ENCODE results near the gene SCML1. TPM values are rescaled to one million over a fixed set of nuclear protein-coding genes. Genes with fewer than 3 reads are reported as not detected.

SCML1 gene
- polyA plus RNA-seq, 1 donor (not counting 4 experiments of a cell fraction or from before 2014, with no cell fraction given) = 19.9 TPM

DNA sequence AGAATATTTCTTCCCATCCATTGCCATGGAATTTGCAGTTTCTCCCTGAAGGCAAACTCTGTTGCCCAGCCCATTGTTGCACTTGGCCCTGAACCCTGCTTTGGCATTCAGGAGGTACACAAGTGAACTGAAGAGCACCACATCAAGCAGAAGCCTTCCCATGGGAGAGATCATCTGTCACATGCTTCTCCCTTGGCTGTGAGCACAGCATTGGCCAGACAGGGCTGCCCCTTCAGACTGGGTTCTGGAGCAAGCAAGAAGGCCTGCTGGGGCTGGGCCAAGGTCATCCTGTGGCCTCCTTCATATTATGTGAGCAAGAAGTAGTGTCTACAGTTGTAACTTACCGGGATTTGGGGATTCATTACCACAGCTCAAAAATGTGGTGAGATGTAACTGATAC, 22.7 kb downstream of the SCML1 start:
- H3K4me1 ChIP-seq (ENCODE audit: control insufficient read depth, extremely low read depth, insufficient read depth, low read length) = no peaks in the 10 kb centered on the region
- H3K4me2 ChIP-seq (ENCODE audit: control insufficient read depth, extremely low read depth, insufficient read depth, low read depth, low read length) = no peak overlapping the region
- no peaks in the 10 kb centered on the region for H3K9me1 ChIP-seq (ENCODE audit: control insufficient read depth, extremely low read depth, insufficient read depth, low read length)
- no peak for TF ChIP-seq EZH2 (IDR thresholded peaks at IDR 0.05; ENCODE audit: low read length)
- TF ChIP-seq, protein P1, sequence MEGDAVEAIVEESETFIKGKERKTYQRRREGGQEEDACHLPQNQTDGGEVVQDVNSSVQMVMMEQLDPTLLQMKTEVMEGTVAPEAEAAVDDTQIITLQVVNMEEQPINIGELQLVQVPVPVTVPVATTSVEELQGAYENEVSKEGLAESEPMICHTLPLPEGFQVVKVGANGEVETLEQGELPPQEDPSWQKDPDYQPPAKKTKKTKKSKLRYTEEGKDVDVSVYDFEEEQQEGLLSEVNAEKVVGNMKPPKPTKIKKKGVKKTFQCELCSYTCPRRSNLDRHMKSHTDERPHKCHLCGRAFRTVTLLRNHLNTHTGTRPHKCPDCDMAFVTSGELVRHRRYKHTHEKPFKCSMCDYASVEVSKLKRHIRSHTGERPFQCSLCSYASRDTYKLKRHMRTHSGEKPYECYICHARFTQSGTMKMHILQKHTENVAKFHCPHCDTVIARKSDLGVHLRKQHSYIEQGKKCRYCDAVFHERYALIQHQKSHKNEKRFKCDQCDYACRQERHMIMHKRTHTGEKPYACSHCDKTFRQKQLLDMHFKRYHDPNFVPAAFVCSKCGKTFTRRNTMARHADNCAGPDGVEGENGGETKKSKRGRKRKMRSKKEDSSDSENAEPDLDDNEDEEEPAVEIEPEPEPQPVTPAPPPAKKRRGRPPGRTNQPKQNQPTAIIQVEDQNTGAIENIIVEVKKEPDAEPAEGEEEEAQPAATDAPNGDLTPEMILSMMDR (optimal IDR thresholded peaks at IDR 0.05 in 1 of 3, IDR thresholded peaks at IDR 0.05 in 1 of 3, conservative IDR thresholded peaks at IDR 0.05 in 1 of 3; ENCODE audit: extremely low read depth in 1 of 3, insufficient read depth in 2 of 3, low read length in 3 of 3) = no peak
- H3K9ac ChIP-seq (ENCODE audit: control insufficient read depth, extremely low read depth, insufficient read depth, low read length) = no peak overlapping the region
- no peaks in the 10 kb centered on the region for H4K20me1 ChIP-seq (ENCODE audit: control insufficient read depth, extremely low read depth, insufficient read depth, low read length)
- H3K4me3 ChIP-seq (ENCODE audit: control insufficient read depth in 2 of 3, extremely low read depth in 1 of 3, insufficient read depth in 2 of 3, low read depth in 1 of 3, low read length in 3 of 3) = no peak overlapping the region
- H3K79me2 ChIP-seq (ENCODE audit: control insufficient read depth, insufficient read depth, low read length) = no peaks in the 10 kb centered on the region
- H3K9me3 ChIP-seq (ENCODE audit: control insufficient read depth, low read depth, low read length) = no peaks in the 10 kb centered on the region
- H3K36me3 ChIP-seq (ENCODE audit: control insufficient read depth in 2 of 2, extremely low read depth in 1 of 2, insufficient read depth in 2 of 2, low read length in 2 of 2) = no peaks in the 10 kb centered on the region
- no peak for FAIRE-seq
- H3K27me3 ChIP-seq (ENCODE audit: control insufficient read depth, extremely low read depth, insufficient read depth, low read length) = no peaks in the 10 kb centered on the region
- no peak overlapping the region for H2AFZ ChIP-seq (ENCODE audit: control insufficient read depth, low read length)
- dilution Hi-C loops (cut with MboI; ENCODE audit: extremely low pct_ligation_motif_present, low sequenced_read_pairs) = no loop called here
- no peak overlapping the region for H3K27ac ChIP-seq (ENCODE audit: control insufficient read depth, insufficient read depth, low read length)
- no peak for DNase-seq (ENCODE audit: low read depth, low spot score)

GRCh38 chrX:17767734-17768133, 30.4 kb downstream of the SCML1 start:
- Histone ChIP-seq H3K4me1 (ENCODE audit: control insufficient read depth, extremely low read depth, insufficient read depth, low read length) (no peaks in the 10 kb centered on the region), H3K36me3 (ENCODE audit: control insufficient read depth in 2 of 2, extremely low read depth in 1 of 2, insufficient read depth in 2 of 2, low read length in 2 of 2) (no peaks in the 10 kb centered on the region), H2AFZ (ENCODE audit: control insufficient read depth, low read length) (no peak overlapping the region), H3K9me3 (ENCODE audit: control insufficient read depth, low read depth, low read length) (no peaks in the 10 kb centered on the region), H3K9me1 (ENCODE audit: control insufficient read depth, extremely low read depth, insufficient read depth, low read length) (no peaks in the 10 kb centered on the region), H4K20me1 (ENCODE audit: control insufficient read depth, extremely low read depth, insufficient read depth, low read length) (no peaks in the 10 kb centered on the region), H3K27ac (ENCODE audit: control insufficient read depth, insufficient read depth, low read length) (no peak overlapping the region), H3K9ac (ENCODE audit: control insufficient read depth, extremely low read depth, insufficient read depth, low read length) (no peak overlapping the region), H3K79me2 (ENCODE audit: control insufficient read depth, insufficient read depth, low read length) (no peaks in the 10 kb centered on the region), H3K4me2 (ENCODE audit: control insufficient read depth, extremely low read depth, insufficient read depth, low read depth, low read length) (no peak overlapping the region), H3K27me3 (ENCODE audit: control insufficient read depth, extremely low read depth, insufficient read depth, low read length) (peaks cover 11% of the 10 kb centered on the region), H3K4me3 (ENCODE audit: control insufficient read depth in 2 of 3, extremely low read depth in 1 of 3, insufficient read depth in 2 of 3, low read depth in 1 of 3, low read length in 3 of 3) (no peak overlapping the region)
- FAIRE-seq = no peak
- dilution Hi-C loops (cut with MboI; ENCODE audit: extremely low pct_ligation_motif_present, low sequenced_read_pairs) = no loop called here
- DNase-seq (ENCODE audit: low read depth, low spot score) = no peak
- no peak for TF ChIP-seq EZH2 (IDR thresholded peaks at IDR 0.05; ENCODE audit: low read length)
- TF ChIP-seq, protein P1 (optimal IDR thresholded peaks at IDR 0.05 in 1 of 3, IDR thresholded peaks at IDR 0.05 in 1 of 3, conservative IDR thresholded peaks at IDR 0.05 in 1 of 3; ENCODE audit: extremely low read depth in 1 of 3, insufficient read depth in 2 of 3, low read length in 3 of 3) = no peak
